Measurements from ENCODE around the gene RUVBL2.
"Not testable (repeated sequence)": the region's sequence is repeated elsewhere in the genome, so short reads cannot be mapped to it uniquely, and the experiment has no call there.

GRCh38 chr19:49050376-49051033 is 56.8 kb downstream of the RUVBL2 start:
- TF ChIP-seq, protein P1, sequence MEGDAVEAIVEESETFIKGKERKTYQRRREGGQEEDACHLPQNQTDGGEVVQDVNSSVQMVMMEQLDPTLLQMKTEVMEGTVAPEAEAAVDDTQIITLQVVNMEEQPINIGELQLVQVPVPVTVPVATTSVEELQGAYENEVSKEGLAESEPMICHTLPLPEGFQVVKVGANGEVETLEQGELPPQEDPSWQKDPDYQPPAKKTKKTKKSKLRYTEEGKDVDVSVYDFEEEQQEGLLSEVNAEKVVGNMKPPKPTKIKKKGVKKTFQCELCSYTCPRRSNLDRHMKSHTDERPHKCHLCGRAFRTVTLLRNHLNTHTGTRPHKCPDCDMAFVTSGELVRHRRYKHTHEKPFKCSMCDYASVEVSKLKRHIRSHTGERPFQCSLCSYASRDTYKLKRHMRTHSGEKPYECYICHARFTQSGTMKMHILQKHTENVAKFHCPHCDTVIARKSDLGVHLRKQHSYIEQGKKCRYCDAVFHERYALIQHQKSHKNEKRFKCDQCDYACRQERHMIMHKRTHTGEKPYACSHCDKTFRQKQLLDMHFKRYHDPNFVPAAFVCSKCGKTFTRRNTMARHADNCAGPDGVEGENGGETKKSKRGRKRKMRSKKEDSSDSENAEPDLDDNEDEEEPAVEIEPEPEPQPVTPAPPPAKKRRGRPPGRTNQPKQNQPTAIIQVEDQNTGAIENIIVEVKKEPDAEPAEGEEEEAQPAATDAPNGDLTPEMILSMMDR (IDR thresholded peaks at IDR 0.05): not testable (repeated sequence)
- not testable (repeated sequence) for TF ChIP-seq ZFX (IDR thresholded peaks at IDR 0.05; ENCODE audit: borderline replicate concordance)
